Left ventricle myocardium inferior (tissue), 1 donor: ENCODE data around the gene SOX15. TPM values are rescaled to one million over a fixed set of nuclear protein-coding genes. Genes with fewer than 3 reads are reported as not detected.

ENCODE experiments used
- DNase-seq: peaks from one replicate; pipeline ENCODE4 v3.0.0-alpha.2; 2020
- H3K27ac ChIP-seq: fragments of 200-600 bp; replicated peaks from 2 replicates; pipeline ENCODE4 v1.8.0; 2021
- H3K27me3 ChIP-seq: fragments of 200-600 bp; 2 replicates; pipeline ENCODE4 v1.8.0; 2021; ENCODE audit warnings: low read depth
- H3K36me3 ChIP-seq: fragments of 200-600 bp; 2 replicates; pipeline ENCODE4 v1.8.0; 2021
- H3K4me1 ChIP-seq: fragments of 200-600 bp; 2 replicates; pipeline ENCODE4 v1.8.0; 2021
- H3K4me3 ChIP-seq: fragments of 200-600 bp; 2 replicates; pipeline ENCODE4 v1.8.0; 2021; ENCODE audit warnings: mild to moderate bottlenecking, moderate library complexity
- H3K9me3 ChIP-seq: fragments of 200-600 bp; replicated peaks from 2 replicates; pipeline ENCODE4 v1.8.0; 2021
- CTCF ChIP-seq: fragments of 200-600 bp; IDR thresholded peaks from 2 replicates; pipeline ENCODE4 v1.8.0; 2021; ENCODE audit warnings: antibody characterized with exemption, mild to moderate bottlenecking, borderline replicate concordance
- intact Hi-C: fragments of 100-400 bp; cut with micrococcal nuclease; formaldehyde crosslinking; loops from one replicate; pipeline ENCODE4 v1.11.0; 2022
- total RNA-seq: library from RNA; stranded (reverse); fragmentation: NEBNext Ultra II Directional; extraction: Animal tissue kit (Norgen Biotek cat#: 25700); gene quantifications from one replicate; pipeline ENCODE4 v1.2.1, GENCODE V29; 2021
- donor health status: DM: no; HTN: yes; CAD: no; lungs with severe emphysema.

Gene SOX15
- total RNA-seq, 1 donor from 2014 or later: 1.9 TPM

GRCh38 chr17:7557147-7557764, 32.6 kb downstream of the SOX15 start:
- intact Hi-C loops: no loop called here

GRCh38 chr17:7556627-7557026, 33.3 kb downstream of the SOX15 start:
- H3K27ac ChIP-seq: peak overlapping the region; percentile 94
- H3K4me3 ChIP-seq: no peak overlapping the region
- TF ChIP-seq CTCF: no peak
- peaks cover 8% of the 10 kb centered on the region for H3K36me3 ChIP-seq
- no peaks in the 10 kb centered on the region for H3K9me3 ChIP-seq
- intact Hi-C loops: no loop called here
- no peak for DNase-seq
- no peaks in the 10 kb centered on the region for H3K27me3 ChIP-seq
- peaks cover 48% of the 10 kb centered on the region for H3K4me1 ChIP-seq

More at GRCh38 chr17:7557147-7557764, 32.6 kb downstream of the SOX15 start:
- no peak for TF ChIP-seq CTCF
- H3K4me1 ChIP-seq: peaks cover 54% of the 10 kb centered on the region
- no peaks in the 10 kb centered on the region for H3K9me3 ChIP-seq
- no peaks in the 10 kb centered on the region for H3K27me3 ChIP-seq
- peak overlapping the region; percentile 99 for H3K4me3 ChIP-seq
- peaks cover 8% of the 10 kb centered on the region for H3K36me3 ChIP-seq
- H3K27ac ChIP-seq: peak overlapping the region; percentile 94
- DNase-seq: no peak

GRCh38 chr17:7555320-7555948, 34.5 kb downstream of the SOX15 start:
- H3K36me3 ChIP-seq: peaks cover 17% of the 10 kb centered on the region
- no peak overlapping the region for H3K4me3 ChIP-seq
- intact Hi-C loops: no loop called here
- DNase-seq: no peak
- TF ChIP-seq CTCF: no peak
- peaks cover 39% of the 10 kb centered on the region for H3K4me1 ChIP-seq
- H3K27me3 ChIP-seq: no peaks in the 10 kb centered on the region
- H3K9me3 ChIP-seq: no peaks in the 10 kb centered on the region
- H3K27ac ChIP-seq: no peak overlapping the region

GRCh38 chr17:7553356-7553755, 36.5 kb downstream of the SOX15 start:
- no peaks in the 10 kb centered on the region for H3K27me3 ChIP-seq
- no peak for DNase-seq
- intact Hi-C loops: no loop called here
- no peak overlapping the region for H3K4me3 ChIP-seq
- peaks cover 39% of the 10 kb centered on the region for H3K4me1 ChIP-seq
- H3K27ac ChIP-seq: peak overlapping the region; percentile 41
- TF ChIP-seq CTCF: no peak
- H3K9me3 ChIP-seq: no peaks in the 10 kb centered on the region
- peaks cover 17% of the 10 kb centered on the region for H3K36me3 ChIP-seq

- H3K4me1 ChIP-seq: peaks cover 38% of the 10 kb centered on the region
- H3K27ac ChIP-seq: peak overlapping the region; percentile 27
- no peaks in the 10 kb centered on the region for H3K27me3 ChIP-seq
- TF ChIP-seq CTCF: no peak
- intact Hi-C loops: no loop called here
- peaks cover 17% of the 10 kb centered on the region for H3K36me3 ChIP-seq
- DNase-seq: no peak
- no peaks in the 10 kb centered on the region for H3K9me3 ChIP-seq
- H3K4me3 ChIP-seq: no peak overlapping the region
Observed at GRCh38 chr17:7552621-7553051, 37.3 kb downstream of the SOX15 start.
